ENCODE data around the gene ZFYVE28.

Gene ZFYVE28

DNA sequence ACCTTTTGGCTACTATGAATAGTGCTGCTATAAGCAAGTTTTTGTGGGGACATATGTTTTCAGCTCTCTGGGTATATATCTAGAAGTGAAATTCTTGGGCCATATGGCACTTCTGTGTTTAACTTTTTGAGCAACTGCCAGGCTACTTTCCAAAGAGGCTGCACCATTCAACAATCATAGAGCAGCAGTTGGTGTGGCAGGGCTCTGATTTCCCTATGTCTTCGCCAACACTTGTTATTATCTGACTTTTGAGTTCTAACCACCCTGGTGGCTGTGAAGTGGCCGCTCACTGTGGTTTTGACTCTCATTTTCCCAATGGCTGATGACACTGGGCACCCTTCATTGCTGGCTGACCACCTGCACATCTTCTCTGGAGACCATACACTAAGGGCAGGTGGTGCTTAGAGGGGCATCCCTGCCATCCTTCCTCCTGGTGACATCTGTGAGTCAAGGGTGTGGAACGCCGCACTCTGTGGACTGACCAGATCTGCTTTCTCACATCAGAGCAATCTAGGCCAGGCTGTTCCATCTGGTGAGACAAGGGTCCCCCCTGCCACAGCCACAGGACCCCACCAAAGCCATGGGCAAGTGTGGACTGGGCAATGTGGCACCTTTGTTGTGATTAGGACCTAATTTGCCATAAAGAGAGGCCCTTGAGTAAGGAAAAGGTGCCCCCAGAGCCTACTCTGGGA, 49.6 kb downstream of the ZFYVE28 start:
- in situ Hi-C loops (cut with HindIII; ENCODE audit: low pct_unique_long_range_greater_than_20kb, low sequenced_read_pairs), result no loop called here
- DNase-seq (ENCODE audit: low read depth in 1 of 2, low spot score in 1 of 2), result no peak
- no peak for TF ChIP-seq JUND (IDR thresholded peaks at IDR 0.05; ENCODE audit: low read depth)

DNA sequence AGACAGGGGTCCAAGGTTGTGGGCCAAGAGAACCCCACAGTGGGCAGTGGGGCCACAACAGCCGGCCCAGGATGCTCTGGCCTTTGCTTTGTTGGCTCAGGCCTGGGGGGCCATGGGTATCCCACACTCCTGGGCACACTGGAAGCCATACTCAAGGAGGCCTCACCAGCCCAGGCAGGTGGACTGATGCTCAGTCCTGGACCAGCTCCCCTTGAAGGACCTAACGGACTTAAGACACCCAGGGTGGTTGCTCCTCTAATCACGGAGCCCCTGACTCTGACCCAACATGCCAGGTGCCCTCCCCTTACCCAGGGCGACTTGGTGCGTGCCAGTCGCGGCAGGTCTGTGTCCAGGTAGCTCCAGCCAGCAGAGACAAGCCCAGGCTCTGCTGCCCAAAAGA, 50.8 kb downstream of the ZFYVE28 start:
- no peak for DNase-seq (ENCODE audit: low read depth in 1 of 2, low spot score in 1 of 2)
- TF ChIP-seq JUND (IDR thresholded peaks at IDR 0.05; ENCODE audit: low read depth), result no peak
- in situ Hi-C loops (cut with HindIII; ENCODE audit: low pct_unique_long_range_greater_than_20kb, low sequenced_read_pairs), result no loop called here

DNA sequence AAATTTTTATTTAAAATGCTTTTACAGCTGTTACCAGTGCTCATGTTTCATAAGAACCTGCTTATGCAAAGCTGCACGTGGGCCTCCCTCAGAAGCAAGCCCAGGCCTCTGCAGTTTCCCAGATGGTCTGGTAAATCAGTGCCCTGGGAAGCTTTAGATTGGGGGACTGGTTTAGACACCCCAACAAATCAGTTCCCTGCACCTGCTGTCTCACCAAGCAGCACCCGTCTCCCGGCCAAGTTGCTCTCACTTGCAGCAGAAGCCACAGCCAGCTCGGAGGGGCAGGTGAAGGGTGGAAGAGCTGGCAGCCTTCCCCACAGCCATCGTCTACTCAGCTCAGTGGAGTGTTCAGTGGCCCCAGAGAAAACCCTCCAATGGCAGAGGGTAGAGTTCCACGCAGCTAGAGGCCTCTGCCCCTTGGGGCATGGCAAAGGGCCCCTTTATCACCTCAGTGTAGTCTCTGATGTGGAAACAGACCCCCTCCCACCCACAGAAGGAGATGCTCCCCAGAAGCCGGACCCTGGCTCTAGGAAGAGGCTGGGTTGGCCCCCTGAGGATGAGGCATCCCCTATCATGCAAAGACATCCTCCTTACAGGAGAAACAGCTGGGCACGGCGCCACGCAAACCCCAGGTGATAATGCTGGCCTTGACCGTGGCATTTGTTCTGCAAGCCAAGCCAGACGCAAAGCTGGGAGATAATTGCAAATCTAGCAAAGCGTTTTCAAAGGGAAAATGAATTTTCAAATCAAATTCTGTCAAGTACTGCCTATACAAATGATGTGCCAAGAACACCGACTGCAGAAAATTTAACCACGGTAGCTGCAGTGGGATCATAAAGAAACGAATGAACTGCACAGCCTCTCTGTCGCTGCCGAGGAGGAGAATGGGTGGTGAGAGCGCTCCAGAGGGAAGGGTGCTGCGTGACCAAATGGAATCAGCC, 51.9 kb downstream of the ZFYVE28 start:
- TF ChIP-seq JUND (IDR thresholded peaks at IDR 0.05; ENCODE audit: low read depth), result no peak
- no peak for DNase-seq (ENCODE audit: low read depth in 1 of 2, low spot score in 1 of 2)
- in situ Hi-C loops (cut with HindIII; ENCODE audit: low pct_unique_long_range_greater_than_20kb, low sequenced_read_pairs), result no loop called here

DNA sequence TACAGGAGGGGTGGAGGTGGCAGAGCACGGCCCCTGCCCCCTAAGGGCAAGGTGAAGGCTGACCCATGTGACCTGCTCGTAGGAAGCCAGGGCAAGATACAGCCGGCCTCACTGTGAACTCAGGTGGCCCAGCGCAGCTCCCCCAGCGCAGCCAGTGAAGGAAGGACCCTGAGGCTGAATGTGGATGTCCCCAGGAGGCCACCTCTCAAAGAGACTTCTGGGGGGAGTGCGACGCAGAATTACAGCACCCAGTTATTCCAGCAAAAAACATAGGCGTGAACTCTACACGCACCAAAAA, 52.6 kb downstream of the ZFYVE28 start:
- no peak for TF ChIP-seq JUND (IDR thresholded peaks at IDR 0.05; ENCODE audit: low read depth)
- no peak for DNase-seq (ENCODE audit: low read depth in 1 of 2, low spot score in 1 of 2)
- in situ Hi-C loops (cut with HindIII; ENCODE audit: low pct_unique_long_range_greater_than_20kb, low sequenced_read_pairs), result no loop called here

DNA sequence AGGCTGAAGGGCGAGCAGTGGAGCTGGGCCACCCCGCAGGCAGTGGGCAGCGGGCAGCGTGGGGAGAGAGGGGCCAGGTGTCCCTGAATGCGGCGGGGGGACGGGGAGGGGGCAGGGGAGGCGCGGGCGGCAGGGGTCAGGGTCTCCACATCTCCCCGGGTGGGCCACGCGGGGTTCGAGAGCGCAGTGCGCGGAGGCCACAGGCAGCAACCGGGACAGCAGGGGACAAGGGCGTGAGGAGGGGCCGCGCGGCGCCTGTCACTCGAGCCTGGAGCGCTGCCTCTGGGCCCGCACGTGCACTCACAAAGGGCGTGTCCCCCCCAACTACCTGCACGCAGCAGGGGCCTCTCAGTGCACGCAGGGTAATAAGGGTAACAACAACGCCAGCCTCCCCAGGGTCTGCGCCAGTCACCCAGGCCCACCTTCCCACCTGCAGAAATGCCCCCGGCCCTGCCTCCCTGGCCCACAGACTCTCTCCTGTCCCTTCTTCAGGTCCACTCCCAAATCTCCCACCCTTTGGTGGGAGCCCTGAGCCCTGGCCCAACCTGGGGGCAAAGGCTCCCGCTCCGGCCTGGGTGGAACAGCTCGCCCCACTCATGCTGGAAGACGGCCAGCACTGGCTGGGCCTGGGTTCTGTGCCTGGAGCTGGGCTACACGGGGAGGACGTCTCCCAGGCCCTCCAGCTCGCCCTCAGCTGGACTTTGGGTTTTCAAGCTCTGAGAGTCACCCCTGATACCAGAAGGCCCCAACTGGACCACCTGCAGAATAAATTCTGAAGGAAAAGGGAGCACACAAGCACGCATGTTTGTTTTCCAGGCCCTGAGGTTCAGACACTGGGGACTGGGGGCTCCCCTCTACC, 53.2 kb downstream of the ZFYVE28 start:
- no peak for DNase-seq (ENCODE audit: low read depth in 1 of 2, low spot score in 1 of 2)
- in situ Hi-C loops (cut with HindIII; ENCODE audit: low pct_unique_long_range_greater_than_20kb, low sequenced_read_pairs), result no loop called here
- TF ChIP-seq JUND (IDR thresholded peaks at IDR 0.05; ENCODE audit: low read depth), result no peak

DNA sequence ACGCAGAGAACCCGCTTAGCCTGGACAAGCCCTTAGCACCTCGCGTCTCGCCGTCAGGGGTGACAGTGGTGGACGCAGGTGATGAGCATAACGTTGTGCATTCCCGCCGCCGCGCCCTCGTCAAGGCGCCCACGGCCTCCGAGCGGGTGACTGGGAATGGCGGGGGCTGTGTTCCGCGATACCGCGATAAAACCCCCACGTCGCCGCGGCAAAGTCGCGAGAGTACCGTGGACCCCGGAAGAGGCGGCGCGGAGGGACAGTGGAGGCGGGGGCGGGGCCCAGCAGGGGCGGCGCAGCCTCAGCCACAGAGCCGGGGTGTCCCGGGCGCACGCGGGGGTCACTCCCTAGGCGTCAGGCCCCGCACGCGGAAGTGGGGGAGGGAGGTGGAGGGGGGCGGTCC, 53.8 kb downstream of the ZFYVE28 start:
- in situ Hi-C loops (cut with HindIII; ENCODE audit: low pct_unique_long_range_greater_than_20kb, low sequenced_read_pairs), result no loop called here

DNA sequence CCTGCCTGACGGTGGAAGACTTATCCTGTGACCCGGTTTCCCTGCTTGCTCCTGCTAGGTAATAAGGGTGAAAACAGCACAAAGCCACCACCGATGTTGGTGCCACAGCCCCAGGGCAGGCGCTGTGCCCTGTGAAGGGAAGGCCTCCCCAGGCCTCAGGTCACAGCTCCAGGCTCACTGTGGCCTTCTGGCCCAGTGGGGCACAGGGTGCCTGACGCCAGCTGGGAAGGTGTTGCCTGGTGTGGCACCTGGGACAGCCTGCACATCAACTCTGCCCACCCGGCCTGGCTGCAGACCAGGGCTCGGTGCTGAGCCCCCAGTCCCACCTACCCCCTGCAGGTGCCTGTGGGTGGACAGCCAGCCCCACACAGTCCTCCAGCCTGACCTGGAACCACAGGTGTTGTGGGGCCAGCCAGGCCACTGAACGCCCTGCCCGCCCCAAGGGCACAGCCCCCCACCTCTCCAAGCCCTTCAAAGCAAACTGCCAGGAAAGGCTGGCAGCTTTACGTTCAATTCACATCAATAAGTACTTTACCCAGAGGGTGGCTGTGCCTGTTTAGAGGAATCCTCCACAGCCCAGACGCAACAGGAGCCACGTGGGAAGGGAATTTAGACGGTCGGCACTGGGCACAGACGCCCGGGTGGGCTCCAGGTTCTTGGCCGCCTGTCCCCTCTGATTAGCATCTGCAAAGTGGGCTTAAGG, 54.3 kb downstream of the ZFYVE28 start:
- in situ Hi-C loops (cut with HindIII; ENCODE audit: low pct_unique_long_range_greater_than_20kb, low sequenced_read_pairs), result no loop called here
- no peak for TF ChIP-seq JUND (IDR thresholded peaks at IDR 0.05; ENCODE audit: low read depth)
- no peak for DNase-seq (ENCODE audit: low read depth in 1 of 2, low spot score in 1 of 2)

More for the DNA sequence above, 53.8 kb downstream of the ZFYVE28 start:
- TF ChIP-seq JUND (IDR thresholded peaks at IDR 0.05; ENCODE audit: low read depth), result no peak
- DNase-seq (ENCODE audit: low read depth in 1 of 2, low spot score in 1 of 2), result no peak

DNA sequence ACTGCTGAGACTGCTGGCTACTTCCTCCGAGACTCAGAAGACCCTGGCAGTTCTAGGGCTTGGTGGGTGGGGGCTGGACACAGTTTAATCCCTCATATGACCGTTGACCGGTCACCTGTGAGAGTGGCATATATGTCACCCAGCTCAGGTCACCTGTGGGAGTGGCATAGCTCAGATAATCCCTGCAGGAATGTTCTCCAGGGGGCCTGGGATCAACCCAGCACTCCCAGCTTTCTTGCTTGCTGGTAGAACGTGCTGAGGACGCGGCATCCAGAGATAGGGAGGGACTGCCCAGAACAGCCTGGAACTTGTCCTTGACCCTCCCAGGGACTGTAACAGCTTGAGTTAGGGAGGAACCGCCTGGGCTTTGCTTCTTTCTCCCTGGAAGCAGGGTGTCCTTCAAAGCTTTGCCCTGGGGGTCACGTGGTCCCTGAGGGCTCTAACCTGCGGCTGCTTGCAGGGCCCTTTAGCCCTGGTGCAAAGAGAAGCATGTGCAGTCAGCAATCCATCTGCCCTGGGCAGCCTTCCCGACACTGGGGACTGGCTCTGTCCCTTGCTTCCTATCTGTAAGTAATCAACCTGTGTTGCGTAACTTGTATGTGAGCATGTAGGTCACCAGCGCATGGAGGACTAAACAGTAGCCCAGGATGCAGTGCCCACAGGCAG, 55.3 kb downstream of the ZFYVE28 start:
- in situ Hi-C loops (cut with HindIII; ENCODE audit: low pct_unique_long_range_greater_than_20kb, low sequenced_read_pairs), result no loop called here
- TF ChIP-seq JUND (IDR thresholded peaks at IDR 0.05; ENCODE audit: low read depth), result no peak
- DNase-seq (ENCODE audit: low read depth in 1 of 2, low spot score in 1 of 2), result peak in 1 of 2 experiments; percentile 16

DNA sequence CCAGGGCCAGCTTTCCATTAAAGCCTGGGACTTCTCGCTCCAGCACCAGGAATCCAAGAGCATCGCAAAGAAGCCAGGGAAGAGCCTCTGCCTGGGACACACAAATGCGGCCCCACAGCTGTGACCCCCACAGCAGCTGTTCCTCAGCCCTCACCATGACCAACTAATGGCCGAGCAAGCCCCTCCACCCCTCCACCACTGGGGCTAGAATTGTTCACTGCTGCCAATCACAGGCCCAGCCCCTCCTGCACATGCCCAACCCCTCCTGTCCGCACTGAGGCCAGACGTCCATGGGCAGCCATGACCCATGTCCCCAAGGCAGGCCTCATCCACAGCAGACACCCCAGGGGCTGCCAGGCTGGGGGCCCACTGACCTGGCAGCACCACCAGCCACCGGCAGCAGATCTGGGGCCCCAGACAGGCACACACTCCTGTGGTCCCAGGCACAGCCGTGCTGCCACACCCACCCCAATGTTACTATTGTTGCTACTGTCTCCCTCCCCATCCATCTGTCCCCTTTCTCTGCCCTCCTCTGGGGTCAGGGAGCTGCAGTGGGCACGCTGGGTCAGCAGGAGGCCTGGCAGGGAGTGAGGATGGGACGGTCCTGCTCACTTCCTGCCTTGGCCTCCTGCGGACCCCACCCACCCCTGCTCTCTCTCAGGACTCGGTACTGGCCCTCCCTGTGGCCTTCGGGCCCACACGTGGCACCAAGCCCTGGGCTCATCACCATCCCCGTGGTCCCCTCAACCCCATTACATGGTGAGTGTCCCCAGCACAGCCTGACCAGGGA, 56.0 kb downstream of the ZFYVE28 start:
- in situ Hi-C loops (cut with HindIII; ENCODE audit: low pct_unique_long_range_greater_than_20kb, low sequenced_read_pairs), result no loop called here
- TF ChIP-seq JUND (IDR thresholded peaks at IDR 0.05; ENCODE audit: low read depth), result no peak
- DNase-seq (ENCODE audit: low read depth in 1 of 2, low spot score in 1 of 2), result no peak

DNA sequence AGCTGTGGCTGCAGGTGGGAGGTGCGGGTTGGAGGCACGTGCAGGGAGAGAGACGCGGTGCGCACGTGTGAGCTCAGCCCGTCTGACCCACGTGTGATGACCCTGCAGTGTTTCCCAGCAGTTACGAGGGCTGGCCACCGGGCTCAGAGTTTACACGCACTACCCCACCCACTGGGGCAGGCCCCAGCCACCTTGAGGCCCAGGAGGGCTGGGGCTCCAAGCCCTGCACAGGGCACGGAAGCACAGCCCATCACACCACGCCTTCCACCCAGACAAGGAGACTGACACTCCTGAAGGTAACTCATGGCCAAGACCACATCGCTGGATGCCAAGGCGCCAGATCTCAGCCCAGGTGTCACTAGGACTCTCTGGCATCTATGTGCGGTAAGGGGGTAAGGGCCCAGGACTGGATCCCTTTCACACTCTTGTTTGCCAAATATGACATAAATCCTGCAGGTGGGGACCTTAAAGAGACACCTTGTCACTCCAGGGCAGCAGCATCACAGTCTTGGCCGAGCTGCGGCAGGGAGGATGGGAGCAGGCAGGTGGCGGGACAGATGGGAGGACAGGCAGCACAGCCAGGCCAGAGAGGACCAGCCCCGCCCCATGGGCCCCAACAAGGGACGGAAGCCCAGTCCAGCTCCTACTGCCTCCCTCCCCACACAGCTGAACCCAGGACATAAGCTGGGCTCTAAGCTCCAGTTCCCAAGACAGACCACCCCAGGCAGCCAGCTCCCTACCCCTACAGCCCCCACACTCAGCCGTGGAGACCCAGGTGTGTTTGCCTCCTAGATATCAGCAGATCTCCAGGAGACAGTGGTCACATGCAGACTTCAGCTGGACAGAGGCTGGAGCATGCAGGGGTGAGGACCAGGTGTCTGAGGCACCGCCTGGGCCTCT, 56.8 kb downstream of the ZFYVE28 start:
- no peak for TF ChIP-seq JUND (IDR thresholded peaks at IDR 0.05; ENCODE audit: low read depth)
- in situ Hi-C loops (cut with HindIII; ENCODE audit: low pct_unique_long_range_greater_than_20kb, low sequenced_read_pairs), result no loop called here
- no peak for DNase-seq (ENCODE audit: low read depth in 1 of 2, low spot score in 1 of 2)

Measured in T47D (cell line).